ENCODE measurements around the gene TCF19.
A peak's percentile ranks its signal among the peaks of the same experiment; 100 is the strongest.

TCF19 gene

GRCh38 chr6:31158140-31158862 is at the start of gene TCF19:
Gene TCF19, plus strand, starts transcription at chr6:31158589. Its CDS starts 881 bp downstream, at chr6:31159470.
- DNase-seq = peak; percentile 97 to 99 (median 98)

GRCh38 chr6:31110825-31111582 is 47.4 kb upstream of the TCF19 start:
- DNase-seq = no peak

- DNase-seq = no peak
Observed at GRCh38 chr6:31111712-31112111, 46.7 kb upstream of the TCF19 start.

GRCh38 chr6:31112478-31112877 is 45.9 kb upstream of the TCF19 start, which contains the start of gene C6orf15:
Gene C6orf15, minus strand, starts transcription at chr6:31112575. Its CDS starts 20 bp downstream, at chr6:31112555.
- no peak for DNase-seq

- no peak for DNase-seq
Observed at GRCh38 chr6:31113861-31114540, 44.4 kb upstream of the TCF19 start.

GRCh38 chr6:31114541-31114878 is 43.9 kb upstream of the TCF19 start, which contains the start of gene PSORS1C1:
Gene PSORS1C1, plus strand, starts transcription at chr6:31114800. Its CDS starts 14,833 bp downstream, at chr6:31129633.
- DNase-seq = no peak

GRCh38 chr6:31114970-31115849 is 43.2 kb upstream of the TCF19 start:
- DNase-seq = peak in 1 of 6 experiments; percentile 30

- DNase-seq = no peak
Observed at GRCh38 chr6:31115941-31116560, 42.3 kb upstream of the TCF19 start.

GRCh38 chr6:31116661-31117385 is 41.6 kb upstream of the TCF19 start:
- no peak for DNase-seq

GRCh38 chr6:31118178-31118577 is 40.2 kb upstream of the TCF19 start:
- no peak for DNase-seq

- DNase-seq = no peak
Observed at GRCh38 chr6:31120151-31120915, 38.1 kb upstream of the TCF19 start, which contains the start of gene CDSN. Gene CDSN, minus strand, starts transcription at chr6:31120446. Its CDS starts 27 bp downstream, at chr6:31120419.

- DNase-seq = no peak
Observed at GRCh38 chr6:31121131-31121790, 37.1 kb upstream of the TCF19 start.

GRCh38 chr6:31122791-31123706 is 35.3 kb upstream of the TCF19 start:
- DNase-seq = no peak

GRCh38 chr6:31125162-31125561 is 33.2 kb upstream of the TCF19 start:
- no peak for DNase-seq

- no peak for DNase-seq
Observed at GRCh38 chr6:31125586-31126363, 32.6 kb upstream of the TCF19 start.

- no peak for DNase-seq
Observed at GRCh38 chr6:31126396-31127175, 31.8 kb upstream of the TCF19 start.

- DNase-seq = peak; percentile 27 to 76 (median 62)
Observed at GRCh38 chr6:31128093-31128676, 30.2 kb upstream of the TCF19 start.

Data from stimulated activated naive CD4-positive, alpha-beta T cell (primary cell).